HFFc6 (cell line): ENCODE measurements around the gene RFWD3. TPM values are rescaled to one million over a fixed set of nuclear protein-coding genes. Genes with fewer than 3 reads are reported as not detected.
"Not testable (repeated sequence)": the region's sequence is repeated elsewhere in the genome, so short reads cannot be mapped to it uniquely, and the experiment has no call there.

Source experiments
- DNase-seq: peaks from one replicate; pipeline ENCODE4 v3.0.0-alpha.2; 2018
- H3K27ac Mint-ChIP-seq: 2 replicates; pipeline ENCODE4 v1.8.0; 2020; ENCODE audit warnings: mild to moderate bottlenecking, mixed read lengths
- H3K27me3 Mint-ChIP-seq: 2 replicates; pipeline ENCODE4 v1.8.0; 2021; ENCODE audit warnings: mild to moderate bottlenecking, moderate library complexity, mixed read lengths; ENCODE audit not compliant: insufficient read depth
- H3K36me3 Mint-ChIP-seq: 2 replicates; pipeline ENCODE4 v1.8.0; 2021; ENCODE audit warnings: low read depth, mixed read lengths
- H3K4me1 Mint-ChIP-seq: 2 replicates; pipeline ENCODE4 v1.8.0; 2020; ENCODE audit warnings: low read depth, mixed read lengths
- H3K4me3 Mint-ChIP-seq: 2 replicates; pipeline ENCODE4 v1.8.0; 2020; ENCODE audit warnings: mild to moderate bottlenecking, moderate library complexity, mixed read lengths
- H3K9me3 Mint-ChIP-seq: 2 replicates; pipeline ENCODE4 v1.8.0; 2020; ENCODE audit warnings: mild to moderate bottlenecking, mixed read lengths
- CTCF ChIP-seq: fragments of 200-600 bp; sonication (generic); IDR thresholded peaks from 2 replicates; pipeline ENCODE4 v1.5.0; 2021; ENCODE audit warnings: antibody characterized with exemption, mild to moderate bottlenecking
- total RNA-seq, 6 experiments: library from RNA; stranded (reverse); fragmentation: NEBNext Ultra II Directional; extraction: Animal tissue kit (Norgen Biotek cat#: 25700); gene quantifications; 2 replicates in 1 of 6; 3 replicates in 5 of 6; pipeline ENCODE4 v1.2.3, GENCODE V29; 2021

RFWD3 gene
- total RNA-seq, 6 experiments from 2014 or later, result 27.2 to 44.4 (median 42.9) TPM

GRCh38 chr16:74661064-74661463, 5.6 kb downstream of the RFWD3 start:
- Mint-ChIP-seq H3K4me3 (no peak overlapping the region), H3K4me1 (peaks cover 39% of the 10 kb centered on the region), H3K27me3 (no peaks in the 10 kb centered on the region), H3K27ac (no peak overlapping the region), H3K9me3 (no peaks in the 10 kb centered on the region), H3K36me3 (peaks cover 40% of the 10 kb centered on the region)
- no peak for TF ChIP-seq CTCF
- DNase-seq, result no peak

GRCh38 chr16:74660383-74660782, 6.3 kb downstream of the RFWD3 start:
- no peak overlapping the region for H3K27ac Mint-ChIP-seq
- no peak for TF ChIP-seq CTCF
- H3K36me3 Mint-ChIP-seq, result peaks cover 44% of the 10 kb centered on the region
- no peaks in the 10 kb centered on the region for H3K9me3 Mint-ChIP-seq
- H3K27me3 Mint-ChIP-seq, result no peaks in the 10 kb centered on the region
- no peak for DNase-seq
- no peak overlapping the region for H3K4me3 Mint-ChIP-seq
- H3K4me1 Mint-ChIP-seq, result peaks cover 39% of the 10 kb centered on the region

GRCh38 chr16:74659041-74659440, 7.6 kb downstream of the RFWD3 start:
- Mint-ChIP-seq H3K4me1 (peaks cover 44% of the 10 kb centered on the region), H3K4me3 (no peak overlapping the region), H3K9me3 (no peaks in the 10 kb centered on the region), H3K27ac (no peak overlapping the region), H3K27me3 (no peaks in the 10 kb centered on the region), H3K36me3 (peaks cover 44% of the 10 kb centered on the region)
- TF ChIP-seq CTCF, result no peak
- no peak for DNase-seq

- Mint-ChIP-seq H3K36me3 (peaks cover 41% of the 10 kb centered on the region), H3K27ac (no peak overlapping the region), H3K27me3 (no peaks in the 10 kb centered on the region), H3K4me1 (peaks cover 44% of the 10 kb centered on the region), H3K9me3 (no peaks in the 10 kb centered on the region), H3K4me3 (no peak overlapping the region)
- no peak for TF ChIP-seq CTCF
- no peak for DNase-seq
Observed at GRCh38 chr16:74657870-74658642, 8.6 kb downstream of the RFWD3 start.

- Mint-ChIP-seq H3K4me1 (peaks cover 28% of the 10 kb centered on the region), H3K4me3 (no peak overlapping the region), H3K9me3 (no peaks in the 10 kb centered on the region), H3K36me3 (peaks cover 24% of the 10 kb centered on the region), H3K27me3 (peaks cover 2% of the 10 kb centered on the region; the same call in 1 of the 2 replicates), H3K27ac (no peak overlapping the region)
- DNase-seq, result no peak
- no peak for TF ChIP-seq CTCF
Observed at GRCh38 chr16:74654536-74655050, 12.1 kb downstream of the RFWD3 start.

- H3K4me1 Mint-ChIP-seq, result peaks cover 21% of the 10 kb centered on the region
- not testable (repeated sequence) for H3K4me3 Mint-ChIP-seq, H3K27me3 Mint-ChIP-seq, H3K9me3 Mint-ChIP-seq, DNase-seq, H3K36me3 Mint-ChIP-seq
- peak overlapping the region; percentile 46 for H3K27ac Mint-ChIP-seq
Observed at GRCh38 chr16:74652883-74653282, 13.8 kb downstream of the RFWD3 start.
